GM18519 (cell line): ENCODE results near the gene CIITA.
"Not testable (repeated sequence)": the region's sequence is repeated elsewhere in the genome, so short reads cannot be mapped to it uniquely, and the experiment has no call there.

Source experiments
- ATAC-seq: cut with Tn5 transposase; IDR thresholded peaks from one replicate; pipeline ENCODE4 v1.9.1; 2021; ENCODE audit warnings: mild to moderate bottlenecking, moderate library complexity; ENCODE audit not compliant: unreplicated experiment, low FRiP score

The CIITA gene

GRCh38 chr16:10933865-10934264 is 56.9 kb downstream of the CIITA start:
- ATAC-seq, result no peak

- ATAC-seq, result no peak
These were observed 57.5 kb downstream of the CIITA start for GRCh38 chr16:10934325-10935107.

GRCh38 chr16:10935226-10935915 is 58.4 kb downstream of the CIITA start:
- no peak for ATAC-seq

GRCh38 chr16:10936272-10936984 is 59.4 kb downstream of the CIITA start:
- no peak for ATAC-seq

GRCh38 chr16:10937068-10937859 is 60.3 kb downstream of the CIITA start:
- ATAC-seq, result no peak

- ATAC-seq, result no peak
These were observed 61.3 kb downstream of the CIITA start for GRCh38 chr16:10938321-10938720.

- no peak for ATAC-seq
These were observed 62.0 kb downstream of the CIITA start for GRCh38 chr16:10938796-10939648.

- ATAC-seq, result no peak
These were observed 62.7 kb downstream of the CIITA start for GRCh38 chr16:10939649-10940234.

- ATAC-seq, result no peak
These were observed 63.6 kb downstream of the CIITA start for GRCh38 chr16:10940501-10941079.

- no peak for ATAC-seq
These were observed 64.3 kb downstream of the CIITA start for GRCh38 chr16:10941127-10941933.

- not testable (repeated sequence) for ATAC-seq
These were observed 64.9 kb downstream of the CIITA start for GRCh38 chr16:10941935-10942351.

- peak; percentile 45 for ATAC-seq
These were observed 65.5 kb downstream of the CIITA start, which contains the start of gene DEXI for GRCh38 chr16:10942352-10943063. TSS of gene DEXI (minus strand) at chr16:10942468. CDS start at chr16:10942005, 463 bp downstream.

GRCh38 chr16:10943064-10943353 is 66.0 kb downstream of the CIITA start:
- ATAC-seq, result no peak

GRCh38 chr16:10944249-10945064 is 67.5 kb downstream of the CIITA start, which contains the start of gene CLEC16A:
TSS of gene CLEC16A (plus strand) at chr16:10944564. CDS start at chr16:10944718, 154 bp downstream.
- peak; percentile 52 for ATAC-seq

- no peak for ATAC-seq
These were observed 68.2 kb downstream of the CIITA start for GRCh38 chr16:10945065-10945787.

- no peak for ATAC-seq
These were observed 69.3 kb downstream of the CIITA start for GRCh38 chr16:10946308-10946707.
